ENCODE measurements around the gene CAPN10. TPM values are rescaled to one million over a fixed set of nuclear protein-coding genes. Genes with fewer than 3 reads are reported as not detected.

CAPN10 gene
- total RNA-seq, 1 donor from 2014 or later = 30.6 TPM

DNA sequence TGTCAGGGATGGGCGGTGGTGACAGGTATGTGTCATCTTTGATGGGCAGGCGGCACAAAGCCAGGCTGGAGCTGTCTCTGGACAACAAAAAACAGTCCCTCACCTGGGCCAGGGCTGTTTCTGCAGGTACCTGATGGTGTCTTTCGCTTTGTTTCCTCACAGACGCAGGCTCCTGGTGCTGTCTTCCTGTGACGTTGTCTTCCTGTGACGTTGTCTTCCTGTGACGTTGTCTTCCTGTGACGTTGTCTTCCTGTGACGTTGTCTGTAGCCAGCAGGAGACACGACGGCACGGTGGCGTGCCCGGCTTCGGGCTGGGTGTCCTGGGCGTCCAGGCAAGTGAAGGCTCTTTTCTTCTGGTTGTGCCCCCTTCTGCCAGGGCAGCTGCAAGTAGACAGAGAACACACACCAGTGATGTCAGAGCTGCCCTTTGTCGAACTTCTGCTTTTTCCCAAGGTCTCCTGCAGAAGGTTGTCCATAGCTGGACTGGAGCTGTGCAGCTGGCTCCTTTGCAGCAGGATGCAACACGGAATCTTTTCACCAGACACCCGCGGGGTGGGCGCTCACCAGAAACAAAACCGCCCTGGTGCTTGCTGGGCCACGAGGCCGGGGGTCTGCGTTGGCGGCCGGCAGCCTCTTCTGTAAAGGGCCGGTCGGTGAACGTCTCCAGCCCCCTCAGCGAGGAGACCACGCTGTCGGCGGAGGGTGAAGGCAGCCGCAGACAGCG, 59.8 kb downstream of the CAPN10 start:
- peak in 1 of 2 donors; percentile 16 for DNase-seq (ENCODE audit: low spot score in 2 of 2)
- FAIRE-seq = no peak

DNA sequence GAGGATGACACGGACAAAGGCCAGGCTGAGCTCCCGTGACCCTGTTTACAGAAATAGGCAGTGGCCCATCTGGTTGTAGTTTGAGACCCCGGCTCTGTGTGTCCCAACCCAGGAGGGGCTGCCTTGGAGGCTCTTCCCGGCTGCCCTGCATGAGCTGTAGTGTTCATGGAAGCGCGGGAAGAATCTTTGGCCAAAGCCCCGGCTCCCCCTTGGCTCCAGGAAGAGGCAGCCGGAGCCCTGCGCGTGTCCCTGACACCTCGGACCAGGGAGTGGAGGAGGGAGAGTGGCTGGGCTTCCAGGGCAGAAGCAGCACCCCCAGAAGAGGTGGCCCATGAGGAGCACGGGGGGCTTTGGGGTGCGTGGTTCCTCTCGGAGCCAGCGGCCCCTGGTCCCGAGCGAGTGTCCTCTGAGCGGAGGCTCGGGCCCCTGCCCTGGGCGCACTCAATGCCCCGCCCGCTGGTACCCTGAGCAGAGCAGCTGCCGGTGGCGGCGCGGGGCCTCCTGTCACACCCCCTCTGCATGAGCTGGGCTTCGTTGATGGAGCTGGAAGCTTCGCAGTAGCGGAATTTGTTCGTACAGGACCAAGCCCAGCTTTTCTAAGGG, 60.5 kb downstream of the CAPN10 start:
- FAIRE-seq (no peak), DNase-seq (ENCODE audit: low spot score in 2 of 2) (no peak)

DNA sequence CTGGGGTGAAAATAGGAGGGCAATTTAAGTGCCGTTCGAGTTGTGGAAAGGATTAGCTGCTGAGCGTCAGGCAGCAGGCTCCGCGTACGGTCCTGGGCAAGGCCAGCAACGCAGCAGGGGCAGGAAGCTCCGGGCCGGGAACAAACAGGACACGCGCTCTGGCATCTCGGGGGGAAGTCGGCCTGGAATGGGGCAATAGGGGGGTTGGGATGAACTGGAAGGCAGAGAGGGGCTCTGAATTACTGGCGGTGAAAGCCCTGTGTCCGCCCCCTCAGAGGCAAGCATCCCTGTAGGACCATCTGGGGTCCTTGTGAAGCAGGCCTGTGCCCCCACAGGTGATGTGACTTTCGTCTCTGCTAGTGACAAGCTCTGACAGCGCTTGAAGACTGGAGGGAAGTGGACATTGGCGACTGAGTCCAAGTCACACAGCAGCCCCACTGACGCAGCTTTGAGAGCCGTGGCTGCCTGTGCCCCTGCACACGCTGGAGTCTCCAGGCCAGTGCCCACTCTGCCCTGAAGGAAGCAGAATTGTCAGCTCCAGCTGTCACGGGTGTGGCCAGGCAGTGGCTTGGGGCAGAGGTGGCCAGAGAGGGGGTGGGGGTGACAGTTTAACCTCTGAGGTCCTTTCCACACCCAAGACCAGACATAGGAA, 61.1 kb downstream of the CAPN10 start:
- no peak for DNase-seq (ENCODE audit: low spot score in 2 of 2)
- no peak for FAIRE-seq

DNA sequence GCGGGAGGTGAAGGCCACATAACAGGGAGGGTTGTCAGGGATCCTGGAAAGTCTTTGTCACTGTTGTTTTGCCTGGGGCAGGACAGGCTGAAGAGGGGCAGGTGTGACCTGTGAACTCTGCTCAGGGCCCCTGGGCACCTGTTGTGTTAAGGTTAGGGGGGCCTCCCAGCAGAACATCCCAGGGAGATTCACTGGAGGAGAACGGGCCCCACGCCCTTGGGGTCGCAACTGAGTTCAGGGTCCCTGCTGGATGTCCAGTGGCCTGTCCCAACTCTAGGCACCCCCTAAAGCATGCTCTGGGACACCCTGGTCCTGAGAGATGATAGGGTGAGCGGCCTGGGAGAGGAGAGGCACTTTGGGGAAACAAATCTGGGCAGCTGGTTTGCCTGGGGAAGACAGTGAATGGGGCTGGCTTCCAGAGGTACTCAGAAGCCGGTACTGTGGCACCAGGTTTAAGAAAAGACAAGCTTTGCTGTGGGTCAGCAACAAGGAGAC, 61.7 kb downstream of the CAPN10 start:
- FAIRE-seq (no peak), DNase-seq (ENCODE audit: low spot score in 2 of 2) (no peak)

Other genes with a start within 250 kb of the CAPN10 start
- gene GPC1, start 151.1 kb upstream of the CAPN10 start, total RNA-seq = 38.7 TPM
- 4.9 TPM for gene ANKMY1, start 28.7 kb upstream of the CAPN10 start, total RNA-seq
- 9.8 TPM for gene DUSP28, start 26.4 kb upstream of the CAPN10 start, total RNA-seq
- 4.5 TPM for gene RNPEPL1, start 18.2 kb upstream of the CAPN10 start, total RNA-seq
- gene GPR35, start 38.7 kb downstream of the CAPN10 start, total RNA-seq = 0.41 TPM
- not detected for gene AQP12B, start 96.2 kb downstream of the CAPN10 start, total RNA-seq
- gene AQP12A, start 105.1 kb downstream of the CAPN10 start, total RNA-seq = not detected
- 146 TPM for gene KIF1A, start 233.5 kb downstream of the CAPN10 start, total RNA-seq

All from frontal cortex (tissue), 4 donors.